ENCODE results near the gene VPS50.
A peak's percentile ranks its signal among the peaks of the same experiment; 100 is the strongest.
"Not testable (repeated sequence)": the region's sequence is repeated elsewhere in the genome, so short reads cannot be mapped to it uniquely, and the experiment has no call there.

Gene VPS50

GRCh38 chr7:93367254-93367653, 135.1 kb downstream of the VPS50 start:
- no peak overlapping the region for H3K4me3 ChIP-seq (replicated peaks; ENCODE audit: insufficient read depth, low read length)
- no peak overlapping the region for H3K27ac ChIP-seq (replicated peaks)
- TF ChIP-seq GABPA (IDR thresholded peaks at IDR 0.05; ENCODE audit: low read depth) (no peak), CTCF (IDR thresholded peaks at IDR 0.05; ENCODE audit: insufficient read depth, low read length) (no peak), SPI1 (IDR thresholded peaks at IDR 0.05; ENCODE audit: borderline replicate concordance, low read depth) (no peak), POLR2AphosphoS5 (IDR thresholded peaks at IDR 0.05; ENCODE audit: low read depth) (no peak), REST (IDR thresholded peaks at IDR 0.05; ENCODE audit: insufficient replicate concordance, low read depth) (no peak)
- H3K27me3 ChIP-seq (ENCODE audit: insufficient read depth, poor library complexity, severe bottlenecking) = no peaks in the 10 kb centered on the region
- DNase-seq (ENCODE audit: low read depth in 1 of 2, low spot score in 1 of 2) = no peak

GRCh38 chr7:93370937-93371336, 138.8 kb downstream of the VPS50 start:
- not testable (repeated sequence) for H3K4me3 ChIP-seq (replicated peaks; ENCODE audit: insufficient read depth, low read length); DNase-seq (ENCODE audit: low read depth in 1 of 2, low spot score in 1 of 2); H3K27me3 ChIP-seq (ENCODE audit: insufficient read depth, poor library complexity, severe bottlenecking); H3K27ac ChIP-seq (replicated peaks)

- Histone ChIP-seq H3K4me3 (replicated peaks; ENCODE audit: insufficient read depth, low read length) (no peak overlapping the region), H3K27ac (replicated peaks) (no peak overlapping the region), H3K27me3 (ENCODE audit: insufficient read depth, poor library complexity, severe bottlenecking) (no peaks in the 10 kb centered on the region)
- DNase-seq (ENCODE audit: low read depth in 1 of 2, low spot score in 1 of 2) = no peak
- TF ChIP-seq GABPA (IDR thresholded peaks at IDR 0.05; ENCODE audit: low read depth) (no peak), CTCF (IDR thresholded peaks at IDR 0.05; ENCODE audit: insufficient read depth, low read length) (no peak), POLR2AphosphoS5 (IDR thresholded peaks at IDR 0.05; ENCODE audit: low read depth) (no peak), REST (IDR thresholded peaks at IDR 0.05; ENCODE audit: insufficient replicate concordance, low read depth) (no peak)
Measured at GRCh38 chr7:93373537-93373936, 141.4 kb downstream of the VPS50 start.

GRCh38 chr7:93374345-93374940, 142.3 kb downstream of the VPS50 start:
- no peak overlapping the region for H3K4me3 ChIP-seq (replicated peaks; ENCODE audit: insufficient read depth, low read length)
- no peak for DNase-seq (ENCODE audit: low read depth in 1 of 2, low spot score in 1 of 2)
- no peaks in the 10 kb centered on the region for H3K27me3 ChIP-seq (ENCODE audit: insufficient read depth, poor library complexity, severe bottlenecking)
- TF ChIP-seq POLR2AphosphoS5 (IDR thresholded peaks at IDR 0.05; ENCODE audit: low read depth) = no peak
- TF ChIP-seq CTCF (IDR thresholded peaks at IDR 0.05; ENCODE audit: insufficient read depth, low read length) = peak; percentile 81
- no peak for TF ChIP-seq REST (IDR thresholded peaks at IDR 0.05; ENCODE audit: insufficient replicate concordance, low read depth)
- no peak for TF ChIP-seq SPI1 (IDR thresholded peaks at IDR 0.05; ENCODE audit: borderline replicate concordance, low read depth)
- no peak for TF ChIP-seq GABPA (IDR thresholded peaks at IDR 0.05; ENCODE audit: low read depth)
- H3K27ac ChIP-seq (replicated peaks) = no peak overlapping the region
